ENCODE results near the gene SPRY4. TPM values are rescaled to one million over a fixed set of nuclear protein-coding genes. Genes with fewer than 3 reads are reported as not detected.

The SPRY4 gene
- total and polyA plus RNA-seq, 2 of the 13 experiments (the other 11 are each of a cell fraction or from before 2014, with no cell fraction given): 8.9 to 17.8 TPM

- WGBS (ENCODE audit: low lambda C conversion rate): 88% methylated on average over 12 of the region's 12 CpGs
- BruUV-seq (replicated peaks): no TSS peak
- TF ChIP-seq PLSCR1 (CRISPR knock-in tag; IDR thresholded peaks at IDR 0.05; ENCODE audit: borderline replicate concordance): no peak
- TF ChIP-seq RFXANK (CRISPR knock-in tag; IDR thresholded peaks at IDR 0.05): no peak
- TF ChIP-seq MLLT10 (CRISPR knock-in tag; IDR thresholded peaks at IDR 0.05): no peak
- no peak for TF ChIP-seq NR2F2 (IDR thresholded peaks at IDR 0.05; ENCODE audit: borderline replicate concordance, low read depth)
- no peak for TF ChIP-seq ZUFSP (CRISPR knock-in tag; IDR thresholded peaks at IDR 0.05; ENCODE audit: borderline replicate concordance)
- no peak for TF ChIP-seq TAF1 (CRISPR knock-in tag; IDR thresholded peaks at IDR 0.05)
- no peak for TF ChIP-seq LCORL (IDR thresholded peaks at IDR 0.05)
- no peak for TF ChIP-seq LCORL (CRISPR knock-in tag; IDR thresholded peaks at IDR 0.05)
- Histone ChIP-seq H3K79me2 (ENCODE audit: insufficient read depth, low read length) (no peaks in the 10 kb centered on the region), H3K36me3 (replicated peaks in 1 of 2; ENCODE audit: control insufficient read depth in 1 of 2, insufficient read depth in 2 of 2, low read length in 2 of 2) (no peaks in the 10 kb centered on the region), H3K27ac (ENCODE audit: extremely low read length, insufficient read depth, low read length) (no peak overlapping the region), H2AFZ (ENCODE audit: low read length) (no peak overlapping the region), H3K4me3 (replicated peaks in 1 of 3; ENCODE audit: insufficient read depth in 1 of 3, low read depth in 2 of 3, low read length in 3 of 3) (no peak overlapping the region), H3K9me3 (ENCODE audit: low read length) (no peaks in the 10 kb centered on the region), H3K4me2 (ENCODE audit: low read depth, low read length) (no peak overlapping the region), H4K20me1 (ENCODE audit: insufficient read depth, low read length) (no peaks in the 10 kb centered on the region), H3K9ac (ENCODE audit: insufficient read depth, low read depth, low read length) (no peak overlapping the region), H3K27me3 (ENCODE audit: control insufficient read depth in 1 of 2, insufficient read depth in 2 of 2, low read length in 2 of 2) (no peaks in the 10 kb centered on the region), H3K4me1 (ENCODE audit: insufficient read depth, low read length) (peaks cover 11% of the 10 kb centered on the region)
- CTCF ChIA-PET (ENCODE audit: low intra/inter-chr PET ratio, low total read pairs): no interaction called here
- DNase-seq (ENCODE audit: low spot score): no peak
- ATAC-seq: no peak
- in situ Hi-C loops (cut with HindIII; ENCODE audit: extremely low pct_ligation_motif_present, low pct_unique_long_range_greater_than_20kb) (no loop called here), intact Hi-C loops (cut with micrococcal nuclease; ENCODE audit: unreplicated experiment) (no loop called here)
- POLR2A ChIA-PET: no interaction called here
- no peak for FAIRE-seq
Measured at GRCh38 chr5:142286111-142286510, 38.7 kb downstream of the SPRY4 start.

- FAIRE-seq: no peak
- no peaks in the 10 kb centered on the region for H4K20me1 ChIP-seq (ENCODE audit: insufficient read depth, low read length)
- H3K36me3 ChIP-seq (replicated peaks in 1 of 2; ENCODE audit: control insufficient read depth in 1 of 2, insufficient read depth in 2 of 2, low read length in 2 of 2): no peaks in the 10 kb centered on the region
- CTCF ChIA-PET (ENCODE audit: low intra/inter-chr PET ratio, low total read pairs): no interaction called here
- no peak overlapping the region for H3K4me2 ChIP-seq (ENCODE audit: low read depth, low read length)
- peaks cover 34% of the 10 kb centered on the region for H3K4me1 ChIP-seq (ENCODE audit: insufficient read depth, low read length)
- intact Hi-C loops (cut with micrococcal nuclease; ENCODE audit: unreplicated experiment): no loop called here
- H3K27ac ChIP-seq (ENCODE audit: extremely low read length, insufficient read depth, low read length): no peak overlapping the region
- DNase-seq (ENCODE audit: low spot score): no peak
- POLR2A ChIA-PET: no interaction called here
- H3K9me3 ChIP-seq (ENCODE audit: low read length): no peaks in the 10 kb centered on the region
- in situ Hi-C loops (cut with HindIII; ENCODE audit: extremely low pct_ligation_motif_present, low pct_unique_long_range_greater_than_20kb): no loop called here
- H3K79me2 ChIP-seq (ENCODE audit: insufficient read depth, low read length): no peaks in the 10 kb centered on the region
- 80% methylated on average over 4 of the region's 6 CpGs for WGBS (ENCODE audit: low lambda C conversion rate)
- BruUV-seq (replicated peaks): no TSS peak
- no peak for TF ChIP-seq NCOA5 (CRISPR knock-in tag; IDR thresholded peaks at IDR 0.05)
- peak; percentile 22 to 37; a peak in 3 of 4 replicates for TF ChIP-seq MAFK (conservative IDR thresholded peaks at IDR 0.05 in 1 of 2, IDR thresholded peaks at IDR 0.05 in 1 of 2; ENCODE audit: low read length in 2 of 2)
- H3K9ac ChIP-seq (ENCODE audit: insufficient read depth, low read depth, low read length): no peak overlapping the region
- H3K27me3 ChIP-seq (ENCODE audit: control insufficient read depth in 1 of 2, insufficient read depth in 2 of 2, low read length in 2 of 2): no peaks in the 10 kb centered on the region
- ATAC-seq: no peak
- no peak overlapping the region for H2AFZ ChIP-seq (ENCODE audit: low read length)
- no peak overlapping the region for H3K4me3 ChIP-seq (replicated peaks in 1 of 3; ENCODE audit: insufficient read depth in 1 of 3, low read depth in 2 of 3, low read length in 3 of 3)
Measured at GRCh38 chr5:142283304-142283703, 41.5 kb downstream of the SPRY4 start.

All from HepG2 (cell line).